Parathyroid adenoma (tissue), 2 donors: ENCODE measurements around the gene GAN.

Source experiments
- H2AFZ ChIP-seq: fragments of 300-600 bp; sonication (generic); one replicate; pipeline ENCODE4 v1.7.0; 2017; ENCODE audit warnings: antibody characterized with exemption, mild to moderate bottlenecking
- H3K27ac ChIP-seq: fragments of 300-600 bp; sonication (generic); one replicate; pipeline ENCODE4 v1.7.0; 2017
- H3K27me3 ChIP-seq: fragments of 300-600 bp; sonication (generic); one replicate; pipeline ENCODE4 v1.7.0; 2017; ENCODE audit warnings: low read length; ENCODE audit not compliant: control insufficient read depth, insufficient read depth
- H3K36me3 ChIP-seq: fragments of 300-600 bp; sonication (generic); one replicate; pipeline ENCODE4 v1.7.0; 2017; ENCODE audit warnings: low read length; ENCODE audit not compliant: control insufficient read depth, insufficient read depth
- H3K4me1 ChIP-seq: fragments of 300-600 bp; sonication (generic); one replicate; pipeline ENCODE4 v1.7.0; 2017; ENCODE audit warnings: control low read depth
- H3K4me2 ChIP-seq: fragments of 300-600 bp; sonication (generic); one replicate; pipeline ENCODE4 v1.7.0; 2017; ENCODE audit warnings: low read length
- H3K4me3 ChIP-seq: fragments of 300-600 bp; sonication (generic); one replicate; pipeline ENCODE4 v1.7.0; 2017; ENCODE audit warnings: low read depth, low read length
- H3K79me2 ChIP-seq: fragments of 300-600 bp; sonication (generic); one replicate; pipeline ENCODE4 v1.7.0; 2017; ENCODE audit warnings: control low read depth
- H3K9ac ChIP-seq: fragments of 300-600 bp; sonication (generic); one replicate; pipeline ENCODE4 v1.7.0; 2017; ENCODE audit warnings: mild to moderate bottlenecking
- H3K9me3 ChIP-seq: fragments of 300-600 bp; sonication (generic); one replicate; pipeline ENCODE4 v1.7.0; 2017; ENCODE audit warnings: low read length; ENCODE audit not compliant: control insufficient read depth
- CTCF ChIP-seq: fragments of 300-600 bp; sonication (generic); IDR thresholded peaks from one replicate; pipeline ENCODE4 v1.7.0; 2017; ENCODE audit warnings: antibody characterized with exemption, mild to moderate bottlenecking
- donor health status: primary hyperparathyroidism.

GAN gene

GRCh38 chr16:81318711-81319110 is 3.9 kb downstream of the GAN start:
- no peak overlapping the region for H3K4me3 ChIP-seq
- no peaks in the 10 kb centered on the region for H3K36me3 ChIP-seq
- H3K4me2 ChIP-seq: no peak overlapping the region
- peaks cover 4% of the 10 kb centered on the region for H3K4me1 ChIP-seq
- no peak overlapping the region for H3K9ac ChIP-seq
- H3K27ac ChIP-seq: no peak overlapping the region
- H2AFZ ChIP-seq: no peak overlapping the region
- no peaks in the 10 kb centered on the region for H3K27me3 ChIP-seq
- H3K79me2 ChIP-seq: peaks cover 26% of the 10 kb centered on the region
- H3K9me3 ChIP-seq: no peaks in the 10 kb centered on the region
- TF ChIP-seq CTCF: no peak

- no peaks in the 10 kb centered on the region for H3K9me3 ChIP-seq
- no peaks in the 10 kb centered on the region for H3K27me3 ChIP-seq
- H3K4me1 ChIP-seq: peaks cover 4% of the 10 kb centered on the region
- no peak overlapping the region for H3K4me3 ChIP-seq
- no peak for TF ChIP-seq CTCF
- H3K79me2 ChIP-seq: peaks cover 31% of the 10 kb centered on the region
- H3K36me3 ChIP-seq: no peaks in the 10 kb centered on the region
- H2AFZ ChIP-seq: no peak overlapping the region
- no peak overlapping the region for H3K4me2 ChIP-seq
- no peak overlapping the region for H3K27ac ChIP-seq
- no peak overlapping the region for H3K9ac ChIP-seq
Measured at GRCh38 chr16:81319221-81319912, 4.6 kb downstream of the GAN start.

GRCh38 chr16:81321039-81321438 is 6.3 kb downstream of the GAN start:
- TF ChIP-seq CTCF: no peak
- no peak overlapping the region for H3K4me2 ChIP-seq
- no peak overlapping the region for H3K4me3 ChIP-seq
- H3K27me3 ChIP-seq: no peaks in the 10 kb centered on the region
- H3K9me3 ChIP-seq: no peaks in the 10 kb centered on the region
- no peaks in the 10 kb centered on the region for H3K36me3 ChIP-seq
- H3K9ac ChIP-seq: no peak overlapping the region
- no peak overlapping the region for H3K27ac ChIP-seq
- H3K79me2 ChIP-seq: peaks cover 34% of the 10 kb centered on the region
- no peak overlapping the region for H2AFZ ChIP-seq
- peaks cover under 1% of the 10 kb centered on the region for H3K4me1 ChIP-seq

DNA sequence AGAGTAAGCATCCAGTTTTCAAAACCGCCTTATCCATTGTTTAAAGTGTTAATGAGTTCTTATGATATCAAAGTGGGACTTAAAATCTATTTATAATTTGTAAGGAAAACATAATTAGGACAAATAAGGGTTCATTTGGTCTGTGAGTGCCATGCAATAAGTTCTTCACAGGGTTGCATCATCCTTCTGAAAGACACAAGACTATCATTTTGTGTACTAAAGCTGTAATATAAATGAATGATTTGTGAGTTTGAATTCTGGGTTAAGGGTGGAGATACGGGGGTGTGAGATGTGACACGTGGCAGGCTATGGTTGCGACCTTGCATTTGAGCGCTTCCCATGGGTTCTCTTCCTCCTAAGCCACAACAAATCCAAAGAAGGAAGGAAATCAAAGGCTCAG is 6.8 kb downstream of the GAN start:
- Histone ChIP-seq H3K9me3 (no peaks in the 10 kb centered on the region), H3K4me3 (no peak overlapping the region), H3K27me3 (no peaks in the 10 kb centered on the region), H3K79me2 (peaks cover 33% of the 10 kb centered on the region), H3K9ac (no peak overlapping the region), H3K4me2 (no peak overlapping the region), H2AFZ (no peak overlapping the region), H3K4me1 (no peaks in the 10 kb centered on the region), H3K27ac (no peak overlapping the region), H3K36me3 (no peaks in the 10 kb centered on the region)
- TF ChIP-seq CTCF: no peak

DNA sequence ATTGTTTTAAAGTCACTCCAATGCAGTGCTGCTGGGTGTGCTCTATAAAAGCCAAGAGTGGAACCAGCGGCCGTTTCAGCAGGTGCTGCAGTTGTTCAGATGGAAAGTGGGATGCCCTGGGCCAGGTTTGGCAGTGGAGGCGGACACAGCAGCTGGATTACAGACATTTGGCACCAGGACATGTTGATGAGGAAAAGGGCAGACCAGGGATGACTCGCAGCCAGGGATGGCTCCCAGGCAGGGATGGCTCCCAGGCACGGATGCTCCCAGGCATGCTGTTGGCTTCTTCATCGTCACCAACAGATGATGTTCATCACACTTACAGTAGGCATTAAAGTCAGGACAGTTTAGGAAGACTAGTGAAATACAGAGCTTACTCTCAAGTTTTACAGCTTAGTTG is 10.0 kb downstream of the GAN start:
- no peak for TF ChIP-seq CTCF
- Histone ChIP-seq H3K4me1 (no peaks in the 10 kb centered on the region), H3K79me2 (peaks cover 13% of the 10 kb centered on the region), H3K27ac (no peak overlapping the region), H3K9ac (no peak overlapping the region), H3K36me3 (no peaks in the 10 kb centered on the region), H2AFZ (no peak overlapping the region), H3K9me3 (no peaks in the 10 kb centered on the region), H3K4me3 (no peak overlapping the region), H3K4me2 (no peak overlapping the region), H3K27me3 (no peaks in the 10 kb centered on the region)
